GM19351 (cell line): ENCODE measurements around the gene ZSWIM9.
A peak's percentile ranks its signal among the peaks of the same experiment; 100 is the strongest.

ENCODE experiments used
- ATAC-seq: cut with Tn5 transposase; IDR thresholded peaks from one replicate; pipeline ENCODE4 v1.9.1; 2021; ENCODE audit warnings: mild to moderate bottlenecking, moderate library complexity; ENCODE audit not compliant: unreplicated experiment

Gene ZSWIM9

GRCh38 chr19:48169939-48170803 lies at the start of gene ZSWIM9, which contains the start of gene LIG1:
TSS of gene ZSWIM9 (plus strand) at chr19:48170680. CDS start at chr19:48171803, 1,123 bp downstream.
TSS of gene LIG1 (minus strand) at chr19:48170344. CDS start at chr19:48165566, 4,778 bp downstream.
- ATAC-seq: peak; percentile 79

- no peak for ATAC-seq
These were observed 49.4 kb upstream of the ZSWIM9 start for GRCh38 chr19:48121066-48121465.

- no peak for ATAC-seq
These were observed 48.5 kb upstream of the ZSWIM9 start for GRCh38 chr19:48121909-48122371.

- ATAC-seq: no peak
These were observed 48.1 kb upstream of the ZSWIM9 start for GRCh38 chr19:48122421-48122820.

GRCh38 chr19:48123907-48124651 lies 46.4 kb upstream of the ZSWIM9 start:
- no peak for ATAC-seq

GRCh38 chr19:48127561-48127960 lies 42.9 kb upstream of the ZSWIM9 start:
- no peak for ATAC-seq

- no peak for ATAC-seq
These were observed 37.4 kb upstream of the ZSWIM9 start for GRCh38 chr19:48133094-48133493.

- ATAC-seq: no peak
These were observed 35.1 kb upstream of the ZSWIM9 start for GRCh38 chr19:48135411-48135810.

- ATAC-seq: no peak
These were observed 33.9 kb upstream of the ZSWIM9 start for GRCh38 chr19:48136547-48136946.

GRCh38 chr19:48137411-48137810 lies 33.1 kb upstream of the ZSWIM9 start:
- no peak for ATAC-seq

- ATAC-seq: no peak
These were observed 31.4 kb upstream of the ZSWIM9 start for GRCh38 chr19:48139053-48139452.

GRCh38 chr19:48147597-48148175 lies 22.8 kb upstream of the ZSWIM9 start:
- no peak for ATAC-seq

- no peak for ATAC-seq
These were observed 21.9 kb upstream of the ZSWIM9 start for GRCh38 chr19:48148576-48148975.

GRCh38 chr19:48149430-48149829 lies 21.1 kb upstream of the ZSWIM9 start:
- no peak for ATAC-seq

- no peak for ATAC-seq
These were observed 17.9 kb upstream of the ZSWIM9 start for GRCh38 chr19:48152551-48152950.

GRCh38 chr19:48154003-48154402 lies 16.5 kb upstream of the ZSWIM9 start:
- no peak for ATAC-seq

GRCh38 chr19:48158210-48158790 lies 12.2 kb upstream of the ZSWIM9 start:
- no peak for ATAC-seq

GRCh38 chr19:48168689-48169088 lies 1.8 kb upstream of the ZSWIM9 start:
- ATAC-seq: no peak

GRCh38 chr19:48169578-48169938 lies 922 bp upstream of the ZSWIM9 start:
- no peak for ATAC-seq

GRCh38 chr19:48170817-48171347 lies 402 bp downstream of the ZSWIM9 start:
- no peak for ATAC-seq

GRCh38 chr19:48171710-48172109 lies 1.2 kb downstream of the ZSWIM9 start:
- ATAC-seq: no peak
